Activated CD4-positive, alpha-beta memory T cell treated with anti-CD3 and anti-CD28 coated beads for 36 hours (primary cell): Measurements from ENCODE around the gene KIF26B. TPM values are rescaled to one million over a fixed set of nuclear protein-coding genes. Genes with fewer than 3 reads are reported as not detected.

Experiments
- CTCF ChIA-PET: fragments of 350-600 bp; sonication (Branson Sonifier 250); formaldehyde crosslinking; loops from one replicate; lab custom pipeline; 2021; ENCODE audit warnings: antibody characterized with exemption, inconsistent platforms; lab: Charles Lee
- POLR2A ChIA-PET: fragments of 350-600 bp; sonication (Branson Sonifier 250); formaldehyde crosslinking; loops from one replicate; lab custom pipeline; 2021; ENCODE audit warnings: antibody characterized with exemption; lab: Charles Lee
- DNase-seq: peaks from one replicate; pipeline ENCODE4 v3.0.0-alpha.2; 2020
- H3K27ac Mint-ChIP-seq: one replicate; pipeline ENCODE4 v1.8.0; 2021; ENCODE audit warnings: mixed read lengths
- H3K27me3 Mint-ChIP-seq: one replicate; pipeline ENCODE4 v1.8.0; 2021; ENCODE audit warnings: mixed read lengths
- H3K36me3 Mint-ChIP-seq: one replicate; pipeline ENCODE4 v1.8.0; 2021; ENCODE audit warnings: mixed read lengths
- H3K4me1 Mint-ChIP-seq: one replicate; pipeline ENCODE4 v1.8.0; 2021; ENCODE audit warnings: low read depth, mixed read lengths
- H3K4me3 Mint-ChIP-seq: one replicate; pipeline ENCODE4 v1.8.0; 2021; ENCODE audit warnings: mild to moderate bottlenecking, mixed read lengths
- H3K9me3 Mint-ChIP-seq: one replicate; pipeline ENCODE4 v1.8.0; 2021; ENCODE audit warnings: mixed read lengths
- intact Hi-C: fragments of 100-400 bp; cut with micrococcal nuclease; formaldehyde crosslinking; loops from one replicate; pipeline ENCODE4 v1.15.1; 2023
- total RNA-seq, 2 experiments: library from RNA; stranded (reverse); gene quantifications; one replicate each; pipeline ENCODE4 v1.2.3, GENCODE V29; 2021

KIF26B gene
- total RNA-seq, 2 experiments from 2014 or later, result not detected

- Mint-ChIP-seq H3K27ac (no peak overlapping the region), H3K27me3 (peaks cover 16% of the 10 kb centered on the region), H3K4me1 (no peaks in the 10 kb centered on the region), H3K36me3 (no peaks in the 10 kb centered on the region), H3K4me3 (no peak overlapping the region), H3K9me3 (no peaks in the 10 kb centered on the region)
- intact Hi-C loops, result no loop called here
- ChIA-PET CTCF (no interaction called here), POLR2A (no interaction called here)
- no peak for DNase-seq
These were observed 12.5 kb upstream of the KIF26B start for GRCh38 chr1:245142171-245142798.

GRCh38 chr1:245142976-245143375 lies 11.8 kb upstream of the KIF26B start:
- Mint-ChIP-seq H3K36me3 (no peaks in the 10 kb centered on the region), H3K27ac (no peak overlapping the region), H3K27me3 (peaks cover 16% of the 10 kb centered on the region), H3K4me1 (no peaks in the 10 kb centered on the region), H3K4me3 (no peak overlapping the region), H3K9me3 (no peaks in the 10 kb centered on the region)
- intact Hi-C loops, result no loop called here
- ChIA-PET POLR2A (no interaction called here), CTCF (no interaction called here)
- DNase-seq, result no peak

- H3K36me3 Mint-ChIP-seq, result no peaks in the 10 kb centered on the region
- no peaks in the 10 kb centered on the region for H3K9me3 Mint-ChIP-seq
- H3K4me3 Mint-ChIP-seq, result no peak overlapping the region
- no peak overlapping the region for H3K27ac Mint-ChIP-seq
- peaks cover 16% of the 10 kb centered on the region for H3K27me3 Mint-ChIP-seq
- no peaks in the 10 kb centered on the region for H3K4me1 Mint-ChIP-seq
- CTCF ChIA-PET, result no interaction called here
- intact Hi-C loops, result no loop called here
- POLR2A ChIA-PET, result no interaction called here
- no peak for DNase-seq
These were observed 10.9 kb upstream of the KIF26B start for GRCh38 chr1:245143849-245144248.

- H3K27me3 Mint-ChIP-seq, result peaks cover 29% of the 10 kb centered on the region
- H3K4me3 Mint-ChIP-seq, result no peak overlapping the region
- intact Hi-C loops, result no loop called here
- H3K9me3 Mint-ChIP-seq, result no peaks in the 10 kb centered on the region
- H3K36me3 Mint-ChIP-seq, result no peaks in the 10 kb centered on the region
- DNase-seq, result no peak
- CTCF ChIA-PET, result interaction anchor here (1.9 kb wide), 1 partner anchor 8 kb away, joined by 8 read pairs; no protein-coding TSS in a partner anchor
- peaks cover 1% of the 10 kb centered on the region for H3K4me1 Mint-ChIP-seq
- POLR2A ChIA-PET, result no interaction called here
- H3K27ac Mint-ChIP-seq, result no peak overlapping the region
These were observed 6.7 kb upstream of the KIF26B start for GRCh38 chr1:245148069-245148468.

GRCh38 chr1:245148861-245149260 lies 5.9 kb upstream of the KIF26B start:
- Mint-ChIP-seq H3K9me3 (no peaks in the 10 kb centered on the region), H3K27me3 (peaks cover 37% of the 10 kb centered on the region), H3K27ac (no peak overlapping the region), H3K36me3 (no peaks in the 10 kb centered on the region), H3K4me3 (no peak overlapping the region), H3K4me1 (peaks cover 9% of the 10 kb centered on the region)
- DNase-seq, result no peak
- ChIA-PET POLR2A (no interaction called here), CTCF (interaction anchor here (0.6 to 1.2 kb wide), 3 partner anchors 360 to 1350 kb away, joined by 3 to 4 read pairs (median 3); no protein-coding TSS in a partner anchor)
- intact Hi-C loops, result no loop called here

GRCh38 chr1:245153081-245153551 lies 1.7 kb upstream of the KIF26B start:
- Mint-ChIP-seq H3K27ac (no peak overlapping the region), H3K36me3 (no peaks in the 10 kb centered on the region), H3K4me1 (peaks cover 22% of the 10 kb centered on the region), H3K4me3 (peak overlapping the region; percentile 69), H3K9me3 (no peaks in the 10 kb centered on the region), H3K27me3 (peaks cover 60% of the 10 kb centered on the region)
- DNase-seq, result peak; percentile 76
- ChIA-PET POLR2A (no interaction called here), CTCF (interaction anchor here (0.6 to 3.6 kb wide), 25 partner anchors 9 to 1572 kb away, joined by 3 to 29 read pairs (median 4); partner anchors contain the start of gene SCCPDH)
- intact Hi-C loops, result loop anchor here (1.0 to 10.0 kb wide), 8 partner anchors 74 to 1602 kb away; no protein-coding TSS in a partner anchor

GRCh38 chr1:245153552-245154428 lies 995 bp upstream of the KIF26B start:
- Mint-ChIP-seq H3K27ac (no peak overlapping the region), H3K9me3 (peaks cover 4% of the 10 kb centered on the region), H3K27me3 (peaks cover 61% of the 10 kb centered on the region), H3K36me3 (no peaks in the 10 kb centered on the region), H3K4me1 (peaks cover 22% of the 10 kb centered on the region), H3K4me3 (peak overlapping the region; percentile 69)
- CTCF ChIA-PET, result interaction anchor here (0.6 to 3.6 kb wide), 21 partner anchors 8 to 1571 kb away, joined by 3 to 29 read pairs (median 4); partner anchors contain the start of gene SCCPDH
- POLR2A ChIA-PET, result no interaction called here
- intact Hi-C loops, result loop anchor here (1.0 to 10.0 kb wide), 8 partner anchors 74 to 1601 kb away; no protein-coding TSS in a partner anchor
- DNase-seq, result peak; percentile 20

GRCh38 chr1:245155272-245156040 lies 671 bp downstream of the KIF26B start:
- no peak overlapping the region for H3K27ac Mint-ChIP-seq
- ChIA-PET POLR2A (no interaction called here), CTCF (interaction anchor here (0.8 to 3.0 kb wide), 5 partner anchors 17 to 1295 kb away, joined by 3 to 17 read pairs (median 6); no protein-coding TSS in a partner anchor)
- intact Hi-C loops, result loop anchor here (5.0 to 10.0 kb wide), 5 partner anchors 119 to 1599 kb away; no protein-coding TSS in a partner anchor
- H3K27me3 Mint-ChIP-seq, result peaks cover 61% of the 10 kb centered on the region
- peaks cover 9% of the 10 kb centered on the region for H3K9me3 Mint-ChIP-seq
- H3K4me3 Mint-ChIP-seq, result peak overlapping the region; percentile 62
- no peaks in the 10 kb centered on the region for H3K36me3 Mint-ChIP-seq
- H3K4me1 Mint-ChIP-seq, result peaks cover 22% of the 10 kb centered on the region
- DNase-seq, result peak; percentile 12

- H3K4me1 Mint-ChIP-seq, result peaks cover 22% of the 10 kb centered on the region
- H3K4me3 Mint-ChIP-seq, result peak overlapping the region; percentile 56
- no peaks in the 10 kb centered on the region for H3K36me3 Mint-ChIP-seq
- peaks cover 9% of the 10 kb centered on the region for H3K9me3 Mint-ChIP-seq
- peak; percentile 89 for DNase-seq
- H3K27ac Mint-ChIP-seq, result no peak overlapping the region
- intact Hi-C loops, result loop anchor here (5.0 to 10.0 kb wide), 5 partner anchors 119 to 1599 kb away; no protein-coding TSS in a partner anchor
- ChIA-PET POLR2A (interaction anchor here (0.6 kb wide), 1 partner anchor 556 kb away, joined by 4 read pairs; no protein-coding TSS in a partner anchor), CTCF (interaction anchor here (0.6 to 3.0 kb wide), 10 partner anchors 9 to 1294 kb away, joined by 3 to 17 read pairs (median 4); no protein-coding TSS in a partner anchor)
- peaks cover 55% of the 10 kb centered on the region for H3K27me3 Mint-ChIP-seq
These were observed 1.4 kb downstream of the KIF26B start for GRCh38 chr1:245156041-245156735.

GRCh38 chr1:245156736-245157505 lies 2.1 kb downstream of the KIF26B start:
- peak overlapping the region; percentile 59 for H3K4me3 Mint-ChIP-seq
- ChIA-PET POLR2A (interaction anchor here (0.6 kb wide), 1 partner anchor 557 kb away, joined by 4 read pairs; no protein-coding TSS in a partner anchor), CTCF (interaction anchor here (0.6 to 3.0 kb wide), 9 partner anchors 10 to 1293 kb away, joined by 3 to 17 read pairs (median 6); no protein-coding TSS in a partner anchor)
- H3K4me1 Mint-ChIP-seq, result peaks cover 22% of the 10 kb centered on the region
- DNase-seq, result peak; percentile 25
- no peaks in the 10 kb centered on the region for H3K36me3 Mint-ChIP-seq
- no peak overlapping the region for H3K27ac Mint-ChIP-seq
- peaks cover 9% of the 10 kb centered on the region for H3K9me3 Mint-ChIP-seq
- peaks cover 48% of the 10 kb centered on the region for H3K27me3 Mint-ChIP-seq
- intact Hi-C loops, result loop anchor here (5.0 to 10.0 kb wide), 5 partner anchors 118 to 1598 kb away; no protein-coding TSS in a partner anchor
